ENCODE results near the gene C1QTNF12. TPM values are rescaled to one million over a fixed set of nuclear protein-coding genes. Genes with fewer than 3 reads are reported as not detected.

Gene C1QTNF12
- polyA plus RNA-seq, 1 donor from 2014 or later = 0.74 TPM

GRCh38 chr1:1283821-1284220 lies 37.3 kb upstream of the C1QTNF12 start:
- H3K27ac ChIP-seq (ENCODE audit: low read length) = no peak overlapping the region
- no peaks in the 10 kb centered on the region for H3K79me2 ChIP-seq (replicated peaks; ENCODE audit: insufficient read depth, low read length)
- H3K27me3 ChIP-seq (ENCODE audit: insufficient read depth, low read depth, low read length) = no peaks in the 10 kb centered on the region
- H3K4me3 ChIP-seq (ENCODE audit: low read length) = no peak overlapping the region
- no peaks in the 10 kb centered on the region for H4K20me1 ChIP-seq (ENCODE audit: insufficient read depth)
- no peaks in the 10 kb centered on the region for H3F3A ChIP-seq (ENCODE audit: insufficient read depth, low read length, poor library complexity, severe bottlenecking)
- H3K9me3 ChIP-seq (ENCODE audit: low read length) = no peaks in the 10 kb centered on the region
- H2AFZ ChIP-seq (ENCODE audit: low read depth, low read length) = no peak overlapping the region
- no peak overlapping the region for H3K4me2 ChIP-seq (ENCODE audit: low read length)
- H3K9me2 ChIP-seq (ENCODE audit: insufficient read depth, low read length) = no peaks in the 10 kb centered on the region
- no peak overlapping the region for H3K9ac ChIP-seq (ENCODE audit: low read length)
- no peaks in the 10 kb centered on the region for H3K36me3 ChIP-seq (ENCODE audit: insufficient read depth, low read length)
- no peak for TF ChIP-seq POLR2AphosphoS5 (IDR thresholded peaks at IDR 0.05)
- no peak for TF ChIP-seq RAD21 (conservative IDR thresholded peaks at IDR 0.05)
- TF ChIP-seq CTCF (IDR thresholded peaks at IDR 0.05; ENCODE audit: poor library complexity, severe bottlenecking) = no peak
- no peak for TF ChIP-seq EZH2 (IDR thresholded peaks at IDR 0.05; ENCODE audit: borderline replicate concordance, insufficient read depth, low read length, poor library complexity, severe bottlenecking)
- no peak for TF ChIP-seq MXI1 (conservative IDR thresholded peaks at IDR 0.05; ENCODE audit: poor library complexity, severe bottlenecking)
- no peak for TF ChIP-seq SMC3 (conservative IDR thresholded peaks at IDR 0.05; ENCODE audit: poor library complexity)

DNA sequence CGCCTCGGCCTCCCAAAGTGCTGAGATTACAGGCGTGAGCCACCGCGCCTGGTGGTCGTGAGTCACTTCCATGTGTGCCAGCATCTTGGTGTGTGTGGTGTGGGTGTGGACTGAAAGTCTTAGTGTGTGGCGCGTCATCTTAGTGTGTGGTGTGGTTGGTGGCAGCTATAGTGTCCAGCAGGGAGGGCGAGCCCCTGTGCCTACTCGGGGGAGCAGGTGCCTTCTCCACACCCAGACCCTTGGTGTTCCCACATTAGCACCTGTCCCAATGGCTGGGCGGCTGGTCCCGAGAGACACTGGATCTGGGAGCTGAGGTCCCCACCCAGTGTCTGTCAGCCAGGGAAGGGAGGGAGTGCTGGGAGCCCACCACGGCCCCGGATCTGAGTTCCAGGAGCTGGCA lies 36.5 kb upstream of the C1QTNF12 start:
- H3K79me2 ChIP-seq (replicated peaks; ENCODE audit: insufficient read depth, low read length) = no peaks in the 10 kb centered on the region
- no peaks in the 10 kb centered on the region for H3K36me3 ChIP-seq (ENCODE audit: insufficient read depth, low read length)
- H3K4me2 ChIP-seq (ENCODE audit: low read length) = no peak overlapping the region
- H3K4me3 ChIP-seq (ENCODE audit: low read length) = no peak overlapping the region
- no peaks in the 10 kb centered on the region for H3K9me3 ChIP-seq (ENCODE audit: low read length)
- no peaks in the 10 kb centered on the region for H3F3A ChIP-seq (ENCODE audit: insufficient read depth, low read length, poor library complexity, severe bottlenecking)
- no peak overlapping the region for H3K27ac ChIP-seq (ENCODE audit: low read length)
- H3K9ac ChIP-seq (ENCODE audit: low read length) = no peak overlapping the region
- no peaks in the 10 kb centered on the region for H3K9me2 ChIP-seq (ENCODE audit: insufficient read depth, low read length)
- H4K20me1 ChIP-seq (ENCODE audit: insufficient read depth) = no peaks in the 10 kb centered on the region
- TF ChIP-seq POLR2AphosphoS5 (IDR thresholded peaks at IDR 0.05) = no peak
- no peak for TF ChIP-seq TAF1 (IDR thresholded peaks at IDR 0.05; ENCODE audit: low read depth)
- TF ChIP-seq RAD21 (conservative IDR thresholded peaks at IDR 0.05) = no peak
- TF ChIP-seq CTCF (IDR thresholded peaks at IDR 0.05; ENCODE audit: poor library complexity, severe bottlenecking) = no peak
- no peak for TF ChIP-seq SMC3 (conservative IDR thresholded peaks at IDR 0.05; ENCODE audit: poor library complexity)
- TF ChIP-seq, protein P1, sequence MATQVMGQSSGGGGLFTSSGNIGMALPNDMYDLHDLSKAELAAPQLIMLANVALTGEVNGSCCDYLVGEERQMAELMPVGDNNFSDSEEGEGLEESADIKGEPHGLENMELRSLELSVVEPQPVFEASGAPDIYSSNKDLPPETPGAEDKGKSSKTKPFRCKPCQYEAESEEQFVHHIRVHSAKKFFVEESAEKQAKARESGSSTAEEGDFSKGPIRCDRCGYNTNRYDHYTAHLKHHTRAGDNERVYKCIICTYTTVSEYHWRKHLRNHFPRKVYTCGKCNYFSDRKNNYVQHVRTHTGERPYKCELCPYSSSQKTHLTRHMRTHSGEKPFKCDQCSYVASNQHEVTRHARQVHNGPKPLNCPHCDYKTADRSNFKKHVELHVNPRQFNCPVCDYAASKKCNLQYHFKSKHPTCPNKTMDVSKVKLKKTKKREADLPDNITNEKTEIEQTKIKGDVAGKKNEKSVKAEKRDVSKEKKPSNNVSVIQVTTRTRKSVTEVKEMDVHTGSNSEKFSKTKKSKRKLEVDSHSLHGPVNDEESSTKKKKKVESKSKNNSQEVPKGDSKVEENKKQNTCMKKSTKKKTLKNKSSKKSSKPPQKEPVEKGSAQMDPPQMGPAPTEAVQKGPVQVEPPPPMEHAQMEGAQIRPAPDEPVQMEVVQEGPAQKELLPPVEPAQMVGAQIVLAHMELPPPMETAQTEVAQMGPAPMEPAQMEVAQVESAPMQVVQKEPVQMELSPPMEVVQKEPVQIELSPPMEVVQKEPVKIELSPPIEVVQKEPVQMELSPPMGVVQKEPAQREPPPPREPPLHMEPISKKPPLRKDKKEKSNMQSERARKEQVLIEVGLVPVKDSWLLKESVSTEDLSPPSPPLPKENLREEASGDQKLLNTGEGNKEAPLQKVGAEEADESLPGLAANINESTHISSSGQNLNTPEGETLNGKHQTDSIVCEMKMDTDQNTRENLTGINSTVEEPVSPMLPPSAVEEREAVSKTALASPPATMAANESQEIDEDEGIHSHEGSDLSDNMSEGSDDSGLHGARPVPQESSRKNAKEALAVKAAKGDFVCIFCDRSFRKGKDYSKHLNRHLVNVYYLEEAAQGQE (IDR thresholded peaks at IDR 0.05; ENCODE audit: borderline replicate concordance) = no peak
- TF ChIP-seq EP300 (conservative IDR thresholded peaks at IDR 0.05; ENCODE audit: poor library complexity, severe bottlenecking) = no peak
- TF ChIP-seq EZH2 (IDR thresholded peaks at IDR 0.05; ENCODE audit: borderline replicate concordance, insufficient read depth, low read length, poor library complexity, severe bottlenecking) = no peak
- TF ChIP-seq MXI1 (conservative IDR thresholded peaks at IDR 0.05; ENCODE audit: poor library complexity, severe bottlenecking) = no peak
- H2AFZ ChIP-seq (ENCODE audit: low read depth, low read length) = no peak overlapping the region
- H3K27me3 ChIP-seq (ENCODE audit: insufficient read depth, low read depth, low read length) = no peaks in the 10 kb centered on the region

Data from neural cell (in vitro differentiated cells).